Muscle layer of duodenum (tissue), 2 donors: ENCODE data around the gene DNM2.

Experiments used
- H3K27ac ChIP-seq: one replicate; pipeline ENCODE4 v1.7.0; 2013; ENCODE audit warnings: mild to moderate bottlenecking, low read length
- H3K27me3 ChIP-seq: one replicate; pipeline ENCODE4 v1.7.0; 2013; ENCODE audit warnings: low read depth, mild to moderate bottlenecking, control low read depth, low read length
- H3K36me3 ChIP-seq, 2 donors: one replicate each; pipeline ENCODE4 v1.7.0; 2013; ENCODE audit warnings: low read length in 2 of 2, control low read depth in 1 of 2, mild to moderate bottlenecking in 1 of 2; ENCODE audit not compliant: insufficient read depth in 2 of 2, control insufficient read depth in 1 of 2
- H3K4me1 ChIP-seq, 2 donors: one replicate each; pipeline ENCODE4 v1.7.0; 2013; ENCODE audit warnings: low read length in 2 of 2, mild to moderate bottlenecking in 2 of 2, control low read depth in 1 of 2, moderate library complexity in 1 of 2; ENCODE audit not compliant: insufficient read depth in 2 of 2, control insufficient read depth in 1 of 2
- H3K4me3 ChIP-seq, 2 donors: one replicate each; pipeline ENCODE4 v1.7.0; 2013; ENCODE audit warnings: low read length in 2 of 2, low read depth in 1 of 2, mild to moderate bottlenecking in 1 of 2
- H3K9me3 ChIP-seq, 2 donors: one replicate each; pipeline ENCODE4 v1.7.0; 2013; ENCODE audit warnings: low read length in 2 of 2, control low read depth in 1 of 2, mild to moderate bottlenecking in 1 of 2; ENCODE audit not compliant: control insufficient read depth in 1 of 2
- donor health status: healthy.

DNM2 gene

DNA sequence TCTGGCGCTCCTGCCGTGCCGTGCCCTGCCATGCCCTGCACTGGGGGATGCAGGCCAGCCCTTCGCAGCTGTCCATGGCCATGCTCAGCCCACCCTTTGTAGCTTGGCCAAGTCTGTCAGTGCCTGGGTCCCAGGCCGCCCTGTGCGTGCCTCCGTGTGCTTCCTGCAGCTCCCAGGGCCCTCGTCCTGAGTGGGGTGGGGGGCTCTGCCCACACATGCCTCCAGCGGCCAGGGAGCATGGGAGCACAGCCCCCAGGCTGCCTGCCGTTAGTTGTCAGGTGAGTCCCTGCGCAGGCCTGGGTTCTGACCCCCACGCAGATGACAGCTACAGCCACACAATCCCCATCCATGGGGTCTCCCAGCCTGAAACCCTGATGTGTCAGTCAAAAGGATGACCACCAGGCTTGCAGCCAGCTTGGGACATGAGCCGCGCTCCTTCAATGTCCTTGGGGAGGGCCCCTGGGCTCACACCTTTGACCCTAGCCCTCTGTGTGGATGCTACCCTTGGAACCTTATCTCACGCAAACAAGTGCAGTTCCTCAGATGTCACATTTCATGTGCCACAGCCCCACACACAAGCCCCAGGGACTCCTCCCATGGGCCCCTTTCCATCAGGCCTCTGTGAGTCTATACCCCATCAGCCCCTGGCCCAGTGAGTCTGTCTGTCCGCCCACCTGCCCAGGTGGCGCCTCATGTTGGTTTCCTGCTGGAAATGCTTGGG is 93.7 kb downstream of the DNM2 start:
- Histone ChIP-seq H3K4me1 (no peaks in the 10 kb centered on the region), H3K36me3 (peaks cover 24 to 69% of the 10 kb centered on the region in 2 donors), H3K27ac (no peak overlapping the region)

DNA sequence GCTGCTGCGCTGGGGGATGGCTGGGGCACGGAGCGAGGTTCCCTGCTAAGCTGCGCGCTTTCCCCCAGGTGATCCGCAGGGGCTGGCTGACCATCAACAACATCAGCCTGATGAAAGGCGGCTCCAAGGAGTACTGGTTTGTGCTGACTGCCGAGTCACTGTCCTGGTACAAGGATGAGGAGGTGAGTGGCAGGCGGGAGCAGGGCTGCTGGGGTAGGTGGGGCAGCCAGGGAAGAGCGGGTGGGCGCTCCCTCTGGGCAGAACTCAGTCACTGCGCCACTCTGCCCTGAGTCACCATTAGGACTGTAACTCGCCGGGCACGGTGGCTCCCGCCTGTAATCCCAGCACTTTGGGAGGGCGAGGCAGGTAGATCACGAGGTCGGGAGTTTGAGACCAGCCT is 94.3 kb downstream of the DNM2 start:
- H3K4me3 ChIP-seq: no peak overlapping the region
- no peaks in the 10 kb centered on the region for H3K9me3 ChIP-seq
- H3K36me3 ChIP-seq: peaks cover 24 to 76% of the 10 kb centered on the region in 2 donors
- H3K27ac ChIP-seq: no peak overlapping the region
- H3K27me3 ChIP-seq: no peaks in the 10 kb centered on the region
- no peaks in the 10 kb centered on the region for H3K4me1 ChIP-seq

More for the DNA sequence above, 93.7 kb downstream of the DNM2 start:
- no peaks in the 10 kb centered on the region for H3K27me3 ChIP-seq
- no peaks in the 10 kb centered on the region for H3K9me3 ChIP-seq
- no peak overlapping the region for H3K4me3 ChIP-seq

GRCh38 chr19:10812902-10813404 is 95.1 kb downstream of the DNM2 start:
- H3K4me1 ChIP-seq: no peaks in the 10 kb centered on the region
- peaks cover 23 to 79% of the 10 kb centered on the region in 2 donors for H3K36me3 ChIP-seq
- H3K27ac ChIP-seq: no peak overlapping the region
- no peak overlapping the region for H3K4me3 ChIP-seq
- no peaks in the 10 kb centered on the region for H3K9me3 ChIP-seq
- H3K27me3 ChIP-seq: no peaks in the 10 kb centered on the region

DNA sequence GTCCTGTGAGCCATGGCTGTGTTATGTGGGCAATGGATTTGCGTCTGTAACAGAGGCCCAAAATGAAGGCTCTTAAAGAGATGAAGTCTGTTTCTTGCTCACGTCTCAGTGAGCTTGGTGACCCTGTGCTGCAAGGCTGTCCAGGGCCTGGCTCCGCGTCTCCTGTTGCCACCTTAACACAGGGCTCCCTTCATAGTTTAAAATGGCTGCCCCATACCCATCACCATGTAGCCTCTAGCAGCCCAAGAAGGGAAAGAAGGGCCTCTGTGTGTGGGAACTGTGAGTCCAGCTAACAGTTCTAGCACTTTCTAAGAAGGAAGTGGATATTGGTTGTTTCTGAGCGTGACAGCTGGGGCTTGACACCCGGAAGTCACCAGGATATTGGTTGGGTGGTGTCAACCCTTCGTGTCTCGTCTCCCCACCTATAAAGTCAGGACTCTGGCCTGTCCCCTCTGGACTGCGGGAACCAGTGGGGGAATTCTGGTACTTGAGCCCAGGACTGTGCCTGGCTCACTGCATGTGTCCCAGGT is 97.2 kb downstream of the DNM2 start:
- Histone ChIP-seq H3K36me3 (peaks cover 25 to 71% of the 10 kb centered on the region in 2 donors), H3K4me1 (no peaks in the 10 kb centered on the region), H3K27me3 (no peaks in the 10 kb centered on the region), H3K4me3 (no peak overlapping the region), H3K27ac (no peak overlapping the region), H3K9me3 (no peaks in the 10 kb centered on the region)

GRCh38 chr19:10815969-10816644 is 98.2 kb downstream of the DNM2 start:
- Histone ChIP-seq H3K9me3 (no peaks in the 10 kb centered on the region), H3K4me3 (peak overlapping the region in 1 of 2 donors; percentile 33), H3K27me3 (no peaks in the 10 kb centered on the region), H3K27ac (peak overlapping the region; percentile 39), H3K4me1 (no peaks in the 10 kb centered on the region), H3K36me3 (peaks cover 31 to 70% of the 10 kb centered on the region in 2 donors)

DNA sequence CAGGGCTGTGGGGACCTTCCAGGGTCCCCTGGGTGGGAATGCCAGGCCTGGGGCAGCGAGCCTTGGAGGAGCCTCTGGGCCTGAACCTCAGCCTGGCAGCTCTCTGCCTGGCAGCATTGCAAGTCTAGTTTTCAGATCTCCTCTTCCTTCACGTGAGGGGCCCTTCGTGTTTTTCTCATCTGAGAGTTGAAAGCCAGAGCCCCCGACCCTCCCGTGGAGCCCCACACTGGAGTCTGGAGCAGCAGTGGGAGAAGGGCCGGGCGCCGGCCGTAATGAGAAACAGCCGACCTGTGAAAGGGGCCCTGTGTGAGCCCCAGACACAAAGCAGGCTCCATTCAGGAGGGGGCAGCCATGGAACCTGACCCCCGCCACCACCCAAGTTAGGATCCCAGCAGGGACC is 98.8 kb downstream of the DNM2 start:
- Histone ChIP-seq H3K4me3 (peak overlapping the region in 1 of 2 donors; percentile 33), H3K36me3 (peaks cover 30 to 71% of the 10 kb centered on the region in 2 donors)

DNA sequence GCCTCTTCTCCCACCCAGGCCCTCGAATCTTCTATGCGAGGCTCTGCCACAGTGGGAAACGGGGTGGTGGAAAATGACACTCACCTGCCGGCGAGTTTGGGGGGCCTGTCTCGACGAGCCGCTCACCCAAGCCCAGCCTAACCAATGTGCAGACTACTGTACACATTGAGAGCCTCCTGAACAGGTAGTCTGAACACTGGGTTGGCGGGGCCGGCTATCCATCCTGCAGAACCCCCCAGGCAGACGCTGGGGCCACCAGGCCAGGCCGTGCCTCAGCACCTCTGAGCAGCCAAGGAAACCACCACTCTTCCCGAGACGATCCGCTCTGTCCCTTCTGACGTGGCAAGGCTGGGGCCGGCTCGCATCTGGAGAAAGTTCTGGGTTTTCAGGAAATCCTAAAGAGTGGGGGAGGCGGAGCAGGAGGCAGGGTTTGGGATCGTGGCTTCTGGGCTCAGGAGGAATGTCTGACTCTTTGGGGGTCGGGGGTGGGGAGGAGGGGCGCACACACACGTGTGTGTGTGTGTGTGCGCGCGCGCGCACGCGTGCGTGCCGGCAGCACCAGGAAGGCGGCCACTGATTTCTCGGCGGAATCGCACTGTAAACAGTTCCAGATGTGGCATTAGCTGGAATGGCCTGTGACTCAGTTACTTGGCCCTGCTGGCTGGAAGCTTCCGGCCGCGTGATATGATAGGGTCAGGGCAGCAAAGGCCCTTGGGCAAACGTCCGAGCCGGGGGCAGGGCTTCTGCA is 99.6 kb downstream of the DNM2 start:
- H3K4me3 ChIP-seq: peak overlapping the region in 1 of 2 donors; percentile 33
- peaks cover 26 to 66% of the 10 kb centered on the region in 2 donors for H3K36me3 ChIP-seq
- no peaks in the 10 kb centered on the region for H3K9me3 ChIP-seq
- no peaks in the 10 kb centered on the region for H3K27me3 ChIP-seq
- H3K27ac ChIP-seq: peak overlapping the region; percentile 39
- no peaks in the 10 kb centered on the region for H3K4me1 ChIP-seq

More for the DNA sequence above, 98.8 kb downstream of the DNM2 start:
- Histone ChIP-seq H3K4me1 (no peaks in the 10 kb centered on the region), H3K27me3 (no peaks in the 10 kb centered on the region), H3K27ac (peak overlapping the region; percentile 39), H3K9me3 (no peaks in the 10 kb centered on the region)

- Histone ChIP-seq H3K9me3 (no peaks in the 10 kb centered on the region), H3K4me1 (no peaks in the 10 kb centered on the region), H3K4me3 (no peak overlapping the region), H3K36me3 (peaks cover 28 to 60% of the 10 kb centered on the region in 2 donors), H3K27me3 (no peaks in the 10 kb centered on the region), H3K27ac (no peak overlapping the region)
Measured at GRCh38 chr19:10818301-10819123, 100.6 kb downstream of the DNM2 start.

DNA sequence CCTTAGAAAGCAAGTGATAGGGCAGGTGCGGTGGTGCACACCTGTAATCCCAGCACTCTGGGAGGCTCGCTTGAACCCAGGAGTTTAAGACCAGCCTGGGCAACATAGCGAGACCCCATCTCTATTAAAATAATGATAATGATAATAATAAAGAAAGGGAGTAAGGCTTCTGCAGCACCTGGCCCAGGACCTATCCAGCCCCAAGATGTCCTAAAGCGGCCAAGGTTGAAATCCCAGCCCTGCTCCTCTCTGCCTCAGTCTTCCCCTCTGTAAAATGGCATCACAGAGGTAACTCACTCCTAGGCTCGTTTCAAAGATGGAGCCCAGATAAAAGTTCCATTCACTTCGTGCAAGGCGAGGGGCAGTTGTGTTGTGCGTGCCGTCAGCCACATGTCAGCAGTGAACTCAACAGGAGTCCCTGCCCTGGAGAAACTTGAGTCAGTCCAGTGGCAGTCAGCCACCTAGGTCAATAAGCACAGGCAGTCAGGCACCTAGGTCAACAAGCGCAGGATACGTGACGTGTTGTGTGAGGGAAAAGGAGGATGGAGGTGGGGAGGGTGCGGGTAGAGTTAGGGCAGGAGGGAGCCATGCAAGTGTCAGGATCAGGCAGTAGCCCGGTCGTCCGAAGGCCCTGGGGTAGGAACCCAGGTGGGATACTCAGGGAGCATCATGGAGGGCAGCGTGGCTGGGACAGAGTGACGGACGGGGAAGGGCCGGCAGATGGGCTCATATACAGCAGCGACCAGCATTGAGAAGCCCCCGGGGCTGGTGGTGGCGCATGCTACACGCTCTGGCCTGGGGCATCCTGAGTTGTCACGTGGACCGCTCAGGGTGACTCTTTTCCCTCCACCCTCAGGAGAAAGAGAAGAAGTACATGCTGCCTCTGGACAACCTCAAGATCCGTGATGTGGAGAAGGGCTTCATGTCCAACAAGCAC is 101.5 kb downstream of the DNM2 start:
- Histone ChIP-seq H3K4me1 (no peaks in the 10 kb centered on the region), H3K27ac (no peak overlapping the region), H3K4me3 (no peak overlapping the region), H3K36me3 (peaks cover 33 to 68% of the 10 kb centered on the region in 2 donors), H3K27me3 (no peaks in the 10 kb centered on the region), H3K9me3 (no peaks in the 10 kb centered on the region)

GRCh38 chr19:10820173-10820572 is 102.3 kb downstream of the DNM2 start:
- Histone ChIP-seq H3K27me3 (no peaks in the 10 kb centered on the region), H3K4me3 (no peak overlapping the region), H3K27ac (no peak overlapping the region), H3K9me3 (no peaks in the 10 kb centered on the region), H3K4me1 (no peaks in the 10 kb centered on the region), H3K36me3 (peaks cover 35 to 69% of the 10 kb centered on the region in 2 donors)
